Activated T-cell treated with anti-CD3 and anti-CD28 coated beads, Interleukin-2, amount 50 U/mL, for 72 hours (primary cell): Measurements from ENCODE around the gene MOXD1. TPM values are rescaled to one million over a fixed set of nuclear protein-coding genes. Genes with fewer than 3 reads are reported as not detected.
"Not testable (repeated sequence)": the region's sequence is repeated elsewhere in the genome, so short reads cannot be mapped to it uniquely, and the experiment has no call there.

ENCODE experiments used
- ATAC-seq, 2 donors: fragments of 150-1000 bp; cut with Tn5 transposase; replicated peaks in 1 of 2; 2 replicates each; pipeline ENCODE4 v1.10.0; 2021; ENCODE audit warnings: moderate library complexity in 2 of 2, mild to moderate bottlenecking in 1 of 2
- DNase-seq, 2 donors: peaks; one replicate each; pipeline ENCODE4 v3.0.0; 2021 to 2022; ENCODE audit warnings: mixed read lengths in 1 of 2
- H3K27ac Mint-ChIP-seq: one replicate; pipeline ENCODE4 v1.8.0; 2022; ENCODE audit warnings: mild to moderate bottlenecking, moderate library complexity, mixed read lengths
- H3K27me3 Mint-ChIP-seq: one replicate; pipeline ENCODE4 v1.8.0; 2022; ENCODE audit warnings: low read depth, mixed read lengths
- H3K36me3 Mint-ChIP-seq, 2 donors: one replicate each; pipeline ENCODE4 v1.8.0; 2022; ENCODE audit warnings: mixed read lengths in 2 of 2, mild to moderate bottlenecking in 1 of 2; ENCODE audit not compliant: insufficient read depth in 2 of 2
- H3K4me1 Mint-ChIP-seq: one replicate; pipeline ENCODE4 v1.8.0; 2022; ENCODE audit warnings: low read depth, mixed read lengths
- H3K4me3 Mint-ChIP-seq, 2 donors: one replicate each; pipeline ENCODE4 v1.8.0; 2022; ENCODE audit warnings: mild to moderate bottlenecking in 2 of 2, mixed read lengths in 2 of 2, moderate library complexity in 2 of 2
- H3K9me3 Mint-ChIP-seq, 2 donors: one replicate each; pipeline ENCODE4 v1.8.0; 2022; ENCODE audit warnings: mixed read lengths in 2 of 2
- total RNA-seq, 2 donors: library from RNA; stranded (reverse); gene quantifications; one replicate each; pipeline ENCODE4 v1.2.3, GENCODE V29; 2022

The MOXD1 gene
- total RNA-seq, 2 donors from 2014 or later: not detected

DNA sequence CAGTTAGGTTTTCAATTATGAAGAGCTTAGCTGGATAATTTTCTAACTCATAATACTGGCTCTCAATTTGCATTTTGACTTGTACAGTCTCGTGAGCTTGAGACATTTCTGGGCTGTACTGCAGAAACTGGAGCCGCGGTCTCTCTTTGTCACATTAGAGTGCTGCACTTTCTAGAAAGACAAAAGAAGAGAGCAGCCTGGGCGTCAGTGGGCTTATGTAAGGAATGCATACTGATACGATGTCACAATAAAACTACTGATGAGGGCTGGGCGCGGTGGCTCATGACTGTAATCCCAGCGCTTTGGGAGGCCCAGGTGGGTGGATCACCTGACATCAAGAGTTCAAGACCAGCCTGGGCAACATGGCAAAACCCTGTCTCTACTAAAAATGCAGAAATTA, 120.8 kb downstream of the MOXD1 start:
- Mint-ChIP-seq H3K4me3 (no peak overlapping the region), H3K4me1 (no peaks in the 10 kb centered on the region), H3K27ac (no peak overlapping the region), H3K27me3 (peaks cover 16% of the 10 kb centered on the region), H3K9me3 (no peaks in the 10 kb centered on the region), H3K36me3 (no peaks in the 10 kb centered on the region)
- no peak for DNase-seq
- no peak for ATAC-seq

DNA sequence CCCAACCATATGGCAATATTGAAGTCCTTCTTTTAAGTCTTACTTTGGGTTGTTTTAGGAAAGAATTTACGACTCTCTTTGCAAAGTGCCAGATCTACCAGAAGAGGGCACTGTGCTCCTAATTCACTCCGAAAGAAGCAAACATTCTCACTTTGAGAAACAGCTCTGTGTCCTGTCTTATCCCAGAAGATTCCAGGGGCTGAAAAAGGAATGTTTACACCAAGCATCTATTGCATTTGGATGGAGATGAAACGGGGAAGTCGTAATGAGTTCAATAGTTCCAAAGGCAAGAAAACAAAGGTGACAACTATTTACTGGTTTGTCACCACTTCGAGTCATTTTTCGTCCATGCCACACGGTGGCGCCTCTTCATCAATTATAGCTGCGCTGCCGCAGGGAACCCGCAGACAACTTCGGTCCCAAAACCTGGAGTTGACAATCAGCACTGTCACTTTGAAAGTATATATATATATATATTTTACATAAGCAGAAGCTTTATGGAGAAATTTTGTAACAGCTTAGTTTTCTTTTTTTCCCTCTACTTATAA, 121.6 kb downstream of the MOXD1 start:
- DNase-seq: peak; percentile 69 to 75
- Mint-ChIP-seq H3K4me1 (no peaks in the 10 kb centered on the region), H3K4me3 (peak overlapping the region; percentile 78 to 89), H3K27ac (no peak overlapping the region), H3K36me3 (no peaks in the 10 kb centered on the region), H3K27me3 (peaks cover 17% of the 10 kb centered on the region), H3K9me3 (no peaks in the 10 kb centered on the region)
- ATAC-seq: peak; percentile 73 to 82

DNA sequence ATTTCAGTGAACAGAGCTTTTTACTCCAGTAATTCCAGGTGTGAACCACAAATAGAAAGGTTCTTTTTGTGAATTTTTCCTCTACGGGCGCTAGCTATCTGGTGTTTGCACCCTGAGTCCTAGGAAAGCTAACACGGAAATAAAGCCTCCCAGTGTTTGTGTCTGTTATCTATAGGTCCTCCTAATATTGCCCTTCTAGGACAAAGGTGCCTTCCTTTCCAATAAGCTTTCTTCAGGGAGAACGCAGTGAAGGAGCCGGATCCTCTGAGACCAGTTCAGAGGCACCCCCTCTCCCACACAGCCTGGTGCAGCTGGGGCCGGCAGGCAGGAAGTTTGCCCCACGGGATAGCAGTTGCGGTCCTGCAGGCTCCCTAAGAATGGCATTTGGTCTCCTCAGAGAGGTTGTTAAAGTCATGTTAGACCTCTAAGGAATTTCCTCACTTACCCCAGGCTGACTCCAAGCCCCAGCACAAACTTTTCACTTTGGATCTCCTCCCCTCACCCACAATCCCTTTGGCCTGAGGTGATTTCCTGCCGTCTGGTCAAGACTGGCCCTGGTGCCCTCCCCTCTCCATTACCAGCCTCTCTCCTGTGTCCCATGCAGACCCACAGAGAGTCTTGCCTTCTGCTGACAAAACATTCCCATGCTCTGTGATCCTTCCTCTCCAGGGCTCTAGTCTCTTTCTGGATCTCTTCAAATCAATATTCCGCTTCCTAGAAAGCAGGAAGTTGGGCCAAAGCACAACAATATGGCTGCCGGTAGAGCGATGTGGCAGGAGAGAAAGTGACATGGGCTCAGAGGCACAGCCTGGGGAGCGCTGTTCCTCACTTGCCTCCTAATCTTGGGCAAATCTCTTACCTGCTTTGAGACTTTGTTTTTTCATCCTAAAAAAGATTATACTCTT, 126.0 kb downstream of the MOXD1 start:
- H3K4me3 Mint-ChIP-seq: no peak overlapping the region

DNA sequence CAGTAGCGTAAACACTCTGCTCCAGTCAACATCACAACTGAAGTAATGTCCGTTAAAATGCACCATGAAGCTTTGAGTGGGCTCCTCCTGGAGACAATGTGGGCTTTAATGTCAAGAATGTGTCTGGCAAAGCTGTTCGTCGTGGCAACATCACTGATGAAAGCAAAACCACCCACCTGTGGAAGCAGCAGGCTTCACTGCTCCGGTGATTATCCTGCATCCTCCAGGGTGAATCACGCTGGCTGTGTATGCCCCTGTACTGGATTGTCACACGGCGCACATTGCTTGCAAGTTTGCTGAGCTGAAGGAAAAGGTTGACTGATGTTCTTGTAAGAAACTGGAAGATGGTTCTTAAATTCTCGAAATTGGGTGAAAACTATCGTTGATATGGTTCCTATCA, 128.5 kb downstream of the MOXD1 start:
- Mint-ChIP-seq H3K27me3 (peaks cover 7% of the 10 kb centered on the region), H3K4me1 (no peaks in the 10 kb centered on the region), H3K9me3 (no peaks in the 10 kb centered on the region), H3K36me3 (no peaks in the 10 kb centered on the region), H3K4me3 (no peak overlapping the region), H3K27ac (no peak overlapping the region)
- ATAC-seq (no peak), DNase-seq (no peak)

More for the DNA sequence above, 126.0 kb downstream of the MOXD1 start:
- ATAC-seq: no peak
- Mint-ChIP-seq H3K36me3 (no peaks in the 10 kb centered on the region), H3K27ac (no peak overlapping the region), H3K4me1 (no peaks in the 10 kb centered on the region), H3K27me3 (peaks cover 7% of the 10 kb centered on the region), H3K9me3 (no peaks in the 10 kb centered on the region)
- DNase-seq: no peak

DNA sequence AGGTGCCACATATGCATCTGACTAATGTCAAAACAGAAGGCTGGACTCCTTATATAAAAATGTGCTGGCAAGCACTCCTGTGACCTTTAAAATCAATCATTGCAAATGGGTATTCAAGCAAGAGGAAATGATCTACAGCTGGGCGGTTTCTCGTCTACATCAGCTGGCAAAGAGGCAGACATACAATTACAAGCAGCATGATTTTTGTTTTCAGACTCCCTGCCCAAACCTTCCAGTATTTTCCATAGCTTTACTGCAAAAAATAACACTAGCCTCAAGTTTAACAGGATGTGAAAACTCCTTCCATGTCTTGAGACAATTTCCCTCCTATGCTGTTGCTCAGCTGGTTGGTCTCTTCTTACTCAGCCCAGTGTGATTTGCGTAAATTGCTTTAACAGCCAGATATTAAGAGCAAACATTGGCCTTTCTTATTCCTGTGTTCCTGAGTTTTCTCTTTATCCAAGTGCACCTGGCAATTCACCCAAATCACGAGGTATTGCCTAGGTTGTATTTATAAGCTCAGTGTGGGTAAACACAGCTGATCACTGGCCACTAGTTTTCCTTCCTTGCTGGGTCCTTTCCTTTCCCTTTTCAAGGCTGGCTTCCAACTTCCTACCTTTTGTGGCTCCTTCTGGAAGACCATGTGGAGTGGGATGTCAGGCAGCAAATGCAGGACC, 130.4 kb downstream of the MOXD1 start:
- no peaks in the 10 kb centered on the region for H3K4me1 Mint-ChIP-seq
- ATAC-seq (no peak), DNase-seq (no peak)
- H3K4me3 Mint-ChIP-seq: no peak overlapping the region
- H3K27me3 Mint-ChIP-seq: peaks cover 7% of the 10 kb centered on the region
- no peaks in the 10 kb centered on the region for H3K36me3 Mint-ChIP-seq
- H3K27ac Mint-ChIP-seq: no peak overlapping the region
- H3K9me3 Mint-ChIP-seq: no peaks in the 10 kb centered on the region

DNA sequence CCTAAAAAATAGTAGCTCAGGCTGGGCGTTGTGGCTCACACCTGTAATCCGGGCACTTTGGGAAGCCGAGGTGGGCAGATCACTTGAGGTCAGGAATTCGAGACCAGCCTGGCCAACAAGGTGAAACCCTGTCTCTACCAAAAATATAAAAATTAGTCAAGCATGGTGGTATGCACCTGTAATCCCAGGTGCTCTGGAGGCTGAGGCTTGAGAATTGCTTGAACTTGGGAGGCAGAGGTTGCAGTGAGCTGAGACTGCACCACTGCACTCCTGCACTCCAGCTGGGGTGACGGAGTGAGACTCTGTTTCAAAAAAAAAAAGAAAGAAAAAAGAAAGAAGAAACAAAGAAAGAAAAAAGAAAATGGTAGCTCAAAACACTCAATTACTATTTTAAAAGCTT, 132.6 kb downstream of the MOXD1 start:
- not testable (repeated sequence) for H3K27me3 Mint-ChIP-seq, DNase-seq, ATAC-seq, H3K4me1 Mint-ChIP-seq, H3K9me3 Mint-ChIP-seq, H3K4me3 Mint-ChIP-seq, H3K36me3 Mint-ChIP-seq, H3K27ac Mint-ChIP-seq

DNA sequence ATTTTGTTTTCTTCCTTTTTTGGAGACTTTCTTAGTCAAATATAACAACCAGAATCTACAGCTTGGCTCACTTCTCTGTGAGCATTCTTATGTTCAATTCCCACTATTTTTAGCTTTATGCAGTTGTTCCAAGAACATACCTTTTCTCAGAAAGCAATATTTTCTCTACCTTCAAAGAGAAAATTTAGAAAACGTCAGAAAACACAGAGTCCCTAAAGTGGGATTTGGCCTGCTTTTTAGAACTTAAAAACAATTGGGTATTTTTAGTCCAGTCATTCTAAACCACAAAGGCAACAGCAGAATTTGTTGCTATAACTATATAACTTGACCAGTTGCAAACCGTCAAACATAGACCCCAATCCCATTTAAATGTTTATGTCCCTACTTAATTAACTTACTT, 133.1 kb downstream of the MOXD1 start:
- DNase-seq (no peak), ATAC-seq (no peak)
- Mint-ChIP-seq H3K36me3 (no peaks in the 10 kb centered on the region), H3K4me3 (no peak overlapping the region), H3K9me3 (no peaks in the 10 kb centered on the region), H3K27ac (no peak overlapping the region), H3K4me1 (no peaks in the 10 kb centered on the region), H3K27me3 (no peaks in the 10 kb centered on the region)

DNA sequence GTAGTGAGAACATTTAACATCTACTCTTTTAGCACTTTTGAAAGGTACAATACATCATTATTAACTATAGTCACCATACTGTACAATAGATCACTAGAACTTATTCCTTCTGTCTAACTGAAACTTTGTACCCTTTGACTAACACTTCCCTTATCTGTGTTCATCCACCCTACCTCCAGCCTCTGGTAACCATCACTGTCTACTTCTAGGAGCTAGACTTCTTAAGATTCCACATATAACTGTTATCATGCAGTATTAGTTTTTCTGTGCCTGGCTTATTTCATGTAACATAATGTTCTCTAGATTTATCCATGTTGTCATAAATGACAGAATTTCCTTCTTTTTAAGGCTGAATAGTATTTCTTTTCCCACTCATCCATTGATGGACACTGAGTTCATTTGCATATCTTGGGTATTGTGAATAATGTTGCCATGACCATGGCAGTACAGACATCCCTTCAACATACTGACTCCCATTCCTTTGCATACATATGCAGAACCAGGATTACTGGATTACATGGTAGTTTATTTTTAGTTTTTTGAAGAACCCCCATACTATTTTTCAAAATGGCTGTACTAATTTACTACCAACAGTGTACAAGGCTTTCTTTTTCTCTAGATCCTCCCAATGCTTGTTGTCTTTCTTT, 135.7 kb downstream of the MOXD1 start:
- Mint-ChIP-seq H3K36me3 (no peaks in the 10 kb centered on the region), H3K27me3 (peaks cover under 1% of the 10 kb centered on the region), H3K4me3 (no peak overlapping the region), H3K9me3 (no peaks in the 10 kb centered on the region), H3K27ac (no peak overlapping the region), H3K4me1 (no peaks in the 10 kb centered on the region)
- DNase-seq: no peak
- no peak for ATAC-seq

DNA sequence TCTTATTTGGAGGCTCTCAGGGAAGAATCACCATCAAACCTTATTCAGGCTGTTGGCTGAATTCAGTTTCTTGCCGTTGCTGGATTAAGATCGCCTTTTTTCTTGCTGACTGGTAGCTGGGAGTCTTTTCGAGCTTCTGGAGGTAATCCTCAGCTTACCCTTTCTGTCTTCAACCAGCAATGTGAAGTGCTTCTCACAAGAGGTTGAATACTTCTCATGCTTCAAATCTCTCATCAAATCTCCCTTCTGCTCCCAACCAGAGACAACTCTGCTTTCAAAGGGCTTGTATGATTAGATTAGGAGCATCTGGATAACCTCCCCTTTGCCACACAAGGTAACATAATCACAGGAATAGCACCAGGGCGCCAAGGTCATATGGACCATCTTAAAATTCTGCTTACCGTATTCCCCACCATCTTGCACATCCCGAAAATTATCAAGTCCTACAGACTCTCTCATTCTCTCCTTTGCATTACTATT, 137.2 kb downstream of the MOXD1 start:
- Mint-ChIP-seq H3K27ac (no peak overlapping the region), H3K36me3 (no peaks in the 10 kb centered on the region), H3K4me3 (no peak overlapping the region), H3K27me3 (peaks cover 15% of the 10 kb centered on the region), H3K4me1 (no peaks in the 10 kb centered on the region), H3K9me3 (no peaks in the 10 kb centered on the region)
- ATAC-seq (no peak), DNase-seq (no peak)

DNA sequence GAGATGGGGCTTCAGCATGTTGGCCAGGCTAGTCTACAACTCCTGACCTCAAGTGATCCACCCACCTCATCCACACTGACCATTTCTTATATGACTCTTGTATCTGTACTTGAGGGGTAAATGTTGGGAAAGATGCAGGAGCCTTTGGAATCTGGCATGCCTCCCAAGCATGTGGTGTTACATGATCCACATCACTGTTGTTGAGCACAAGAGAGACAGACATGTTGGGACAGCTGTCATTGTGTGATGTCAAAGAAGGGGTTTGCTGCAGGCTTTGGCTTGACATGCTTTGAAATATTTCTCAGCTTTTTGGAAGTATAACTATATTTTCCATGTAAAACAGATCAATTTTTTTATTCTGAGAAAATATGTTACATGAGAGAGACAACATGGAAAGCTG, 139.9 kb downstream of the MOXD1 start:
- no peak overlapping the region for H3K4me3 Mint-ChIP-seq
- H3K9me3 Mint-ChIP-seq: no peaks in the 10 kb centered on the region
- no peaks in the 10 kb centered on the region for H3K36me3 Mint-ChIP-seq
- DNase-seq (no peak), ATAC-seq (no peak)
- peaks cover 26% of the 10 kb centered on the region for H3K27me3 Mint-ChIP-seq
- no peak overlapping the region for H3K27ac Mint-ChIP-seq
- no peaks in the 10 kb centered on the region for H3K4me1 Mint-ChIP-seq

DNA sequence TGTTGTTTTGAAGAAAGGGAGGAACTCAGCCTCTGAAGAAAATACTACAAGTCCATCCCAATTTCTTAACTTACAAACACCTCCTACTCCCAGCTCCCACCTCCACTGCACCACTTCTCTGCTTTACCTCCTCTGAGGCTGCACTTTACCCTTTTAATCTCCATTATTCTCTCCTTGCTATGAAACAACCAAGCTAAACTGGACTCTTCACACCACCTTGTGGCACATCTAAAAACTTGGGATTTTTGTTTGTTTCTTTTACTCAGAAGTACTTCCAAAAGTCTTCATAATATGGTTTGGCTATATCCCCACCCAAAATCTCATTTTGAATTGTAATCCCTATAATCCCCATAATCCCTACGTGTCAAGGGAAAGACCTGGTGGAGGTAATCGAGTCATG, 142.2 kb downstream of the MOXD1 start:
- Mint-ChIP-seq H3K4me3 (no peak overlapping the region), H3K36me3 (no peaks in the 10 kb centered on the region), H3K9me3 (no peaks in the 10 kb centered on the region), H3K27me3 (peaks cover 36% of the 10 kb centered on the region), H3K27ac (no peak overlapping the region), H3K4me1 (no peaks in the 10 kb centered on the region)
- no peak for DNase-seq
- no peak for ATAC-seq

DNA sequence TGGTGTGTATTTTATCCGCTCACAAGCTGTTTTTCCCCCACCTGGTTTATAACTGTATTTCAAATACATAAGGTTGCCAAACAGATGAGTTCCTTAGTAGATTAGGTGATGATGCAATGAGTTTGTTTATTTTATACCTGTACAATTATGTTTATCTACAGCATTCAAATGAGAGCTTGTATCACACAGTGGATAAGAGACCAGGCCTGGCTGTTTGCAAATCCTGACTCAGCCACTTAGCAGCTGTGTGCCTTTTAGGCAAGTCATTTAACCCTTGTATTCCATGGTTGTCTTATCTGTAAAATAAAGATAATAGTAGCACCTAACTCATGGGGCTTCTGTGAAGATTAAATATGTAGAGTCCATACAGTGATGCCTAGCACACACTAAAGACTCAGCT, 143.7 kb downstream of the MOXD1 start:
- DNase-seq (no peak), ATAC-seq (no peak)
- no peaks in the 10 kb centered on the region for H3K36me3 Mint-ChIP-seq

DNA sequence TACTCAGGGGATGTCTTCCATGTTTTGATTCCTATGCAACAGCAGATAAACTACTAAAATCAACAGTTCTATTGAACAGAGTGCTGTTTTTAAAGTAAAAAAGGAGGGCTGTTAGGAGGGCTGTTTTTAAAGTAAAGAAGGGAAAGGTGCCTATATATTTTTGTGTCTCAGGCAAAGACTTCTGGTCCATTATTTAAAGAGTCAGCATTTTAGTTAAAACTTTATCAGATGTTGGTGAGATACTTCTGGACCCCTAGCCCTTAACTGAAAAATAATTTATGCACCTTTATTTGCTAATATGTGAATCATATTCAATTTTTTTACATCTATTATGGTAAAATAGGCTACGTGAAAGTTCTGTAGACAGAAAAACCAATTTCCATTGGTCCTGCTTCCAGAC, 144.8 kb downstream of the MOXD1 start:
- DNase-seq: no peak
- H3K9me3 Mint-ChIP-seq: no peaks in the 10 kb centered on the region
- no peak overlapping the region for H3K27ac Mint-ChIP-seq
- H3K27me3 Mint-ChIP-seq: peaks cover 42% of the 10 kb centered on the region
- H3K36me3 Mint-ChIP-seq: no peaks in the 10 kb centered on the region
- H3K4me1 Mint-ChIP-seq: no peaks in the 10 kb centered on the region
- no peak overlapping the region for H3K4me3 Mint-ChIP-seq
- no peak for ATAC-seq

More for the DNA sequence above, 143.7 kb downstream of the MOXD1 start:
- no peak overlapping the region for H3K27ac Mint-ChIP-seq
- H3K4me3 Mint-ChIP-seq: no peak overlapping the region
- H3K27me3 Mint-ChIP-seq: peaks cover 36% of the 10 kb centered on the region
- no peaks in the 10 kb centered on the region for H3K4me1 Mint-ChIP-seq
- no peaks in the 10 kb centered on the region for H3K9me3 Mint-ChIP-seq
